Cardiac fibroblast (primary cell): ENCODE results near the gene RGN.

Source experiments
- DNase-seq, 2 donors: peaks; one replicate each; pipeline versions ENCODE4 v3.0.0 to v3.0.0-alpha.2; 2010; ENCODE audit warnings: low read depth in 2 of 2
- H3K4me3 ChIP-seq, 2 donors: replicated peaks in 1 of 2; 1 replicate in 1 of 2; 2 replicates in 1 of 2; pipeline ENCODE4 v1.5.1; 2011; ENCODE audit warnings: low read depth in 2 of 2, low read length in 2 of 2, mild to moderate bottlenecking in 2 of 2, moderate library complexity in 1 of 2
- CTCF ChIP-seq: IDR thresholded peaks from one replicate; pipeline ENCODE4 v1.5.1; 2011; ENCODE audit warnings: low read depth, mild to moderate bottlenecking, low read length, inconsistent platforms

RGN gene

GRCh38 chrX:47063179-47063578, 15.1 kb upstream of the RGN start:
- no peak overlapping the region for H3K4me3 ChIP-seq
- DNase-seq: no peak
- no peak for TF ChIP-seq CTCF

DNA sequence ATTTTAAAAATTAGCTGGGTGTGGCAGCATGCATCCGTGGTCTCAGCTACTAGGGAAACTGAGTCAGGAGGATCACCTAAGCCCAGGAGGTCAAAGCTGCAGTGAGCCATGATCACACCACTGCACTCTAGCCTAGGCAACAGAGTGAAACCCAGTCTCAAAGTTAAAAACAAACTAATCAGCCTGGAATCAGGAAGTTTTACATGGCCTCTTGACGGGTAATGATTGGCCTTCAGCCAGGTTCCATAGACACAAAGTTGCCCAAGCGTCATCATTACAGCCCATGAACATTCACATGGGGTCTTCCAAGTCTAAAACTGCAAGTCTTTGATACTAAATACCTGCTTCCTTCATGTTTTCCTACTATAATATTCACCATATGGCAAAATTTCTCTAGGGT, 10.0 kb upstream of the RGN start:
- DNase-seq: no peak
- no peak overlapping the region for H3K4me3 ChIP-seq
- TF ChIP-seq CTCF: no peak

DNA sequence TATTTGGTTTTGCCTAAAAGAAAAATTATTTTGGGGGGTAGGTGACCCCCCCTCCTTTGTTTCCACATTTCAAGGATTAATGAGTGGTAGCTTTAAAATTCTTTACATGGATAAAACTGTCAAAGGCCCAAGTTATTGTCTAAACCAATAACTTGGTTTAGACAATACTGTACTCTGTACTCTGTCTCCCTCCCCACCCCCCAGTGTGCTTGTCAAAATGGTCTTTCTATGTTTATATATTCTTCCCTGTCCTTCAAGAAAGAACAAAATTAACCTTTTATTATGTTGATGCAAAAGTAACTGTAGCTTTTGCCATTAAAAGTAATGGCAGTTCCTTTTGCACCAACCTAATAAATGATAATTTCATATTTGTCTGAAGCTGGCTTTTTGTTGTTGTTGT, 9.5 kb upstream of the RGN start:
- H3K4me3 ChIP-seq: no peak overlapping the region

DNA sequence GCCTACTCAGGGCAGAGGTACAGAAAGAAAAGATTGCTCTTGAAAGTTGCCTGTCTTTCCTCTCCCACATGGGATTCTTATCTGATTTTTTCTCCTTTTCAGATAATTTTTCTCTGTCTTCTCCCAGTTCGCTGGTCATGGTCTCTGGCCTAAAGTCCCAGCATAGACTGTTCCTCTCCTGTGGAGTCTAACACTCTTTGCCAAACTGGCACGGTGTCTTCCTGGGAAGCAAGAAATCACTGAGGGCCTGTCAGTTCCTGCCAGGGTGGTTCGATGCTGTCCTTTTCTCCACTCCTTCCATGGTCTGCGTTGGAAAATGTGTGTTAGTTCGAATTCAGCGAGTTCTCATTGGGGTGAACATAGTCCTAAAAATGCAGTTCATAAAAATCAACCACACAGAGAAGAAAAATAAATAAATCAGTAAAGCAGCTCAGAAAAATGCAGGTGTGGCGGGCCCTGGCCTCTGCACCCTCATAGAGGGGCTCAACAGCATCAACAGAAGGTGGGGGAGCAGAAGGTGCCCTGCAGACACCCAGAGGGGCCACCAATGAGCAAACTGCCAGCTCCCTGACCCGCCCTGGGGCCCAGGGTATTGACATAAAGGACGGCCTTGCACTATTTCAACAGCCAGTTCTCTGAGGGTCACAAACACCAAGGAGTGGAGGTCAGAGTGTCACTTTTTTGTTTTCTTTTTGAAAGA, 2.1 kb downstream of the RGN start:
- no peak for TF ChIP-seq CTCF
- no peak overlapping the region for H3K4me3 ChIP-seq
- no peak for DNase-seq

More for the DNA sequence above, 9.5 kb upstream of the RGN start:
- DNase-seq: no peak
- no peak for TF ChIP-seq CTCF

DNA sequence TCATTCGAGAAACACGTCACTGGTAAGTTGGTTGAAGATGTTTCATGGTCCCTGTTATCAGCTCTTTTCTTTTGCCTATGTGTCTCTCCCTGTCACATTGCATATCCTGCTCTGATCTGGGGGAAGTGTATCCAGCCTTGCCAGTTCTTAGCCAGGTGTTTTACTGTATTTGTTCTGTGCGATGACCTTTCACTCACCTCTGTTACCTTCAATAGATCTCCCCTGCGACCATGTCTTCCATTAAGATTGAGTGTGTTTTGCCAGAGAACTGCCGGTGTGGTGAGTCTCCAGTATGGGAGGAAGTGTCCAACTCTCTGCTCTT, 2.6 kb downstream of the RGN start:
- TF ChIP-seq CTCF: no peak
- no peak overlapping the region for H3K4me3 ChIP-seq
- DNase-seq: no peak

- H3K4me3 ChIP-seq: no peak overlapping the region
- DNase-seq: peak in 1 of 2 donors; percentile 33
- no peak for TF ChIP-seq CTCF
Measured at GRCh38 chrX:47091149-47091775, 13.0 kb downstream of the RGN start.
